ENCODE measurements around the gene HOXB7. TPM values are rescaled to one million over a fixed set of nuclear protein-coding genes. Genes with fewer than 3 reads are reported as not detected.
A peak's percentile ranks its signal among the peaks of the same experiment; 100 is the strongest.

Gene HOXB7
- total RNA-seq, 1 donor from 2014 or later: 0.64 TPM

GRCh38 chr17:48626245-48627117 is 15.7 kb upstream of the HOXB7 start, which contains the start of gene HOXB9:
TSS of gene HOXB9 (minus strand) at chr17:48626358. CDS start at chr17:48626269, 89 bp downstream.
- H3K27ac Mint-ChIP-seq (ENCODE audit: unreplicated experiment): no peak within 1 kb of the TSS
- H3K27me3 Mint-ChIP-seq (ENCODE audit: unreplicated experiment): peaks cover 33% of the 10 kb centered on the region
- peak within 1 kb of the TSS; percentile 35 for H3K4me3 Mint-ChIP-seq (ENCODE audit: unreplicated experiment)
- no peaks in the 10 kb centered on the region for H3K36me3 Mint-ChIP-seq (ENCODE audit: unreplicated experiment)
- no peak for TF ChIP-seq CTCF (IDR thresholded peaks at IDR 0.05; ENCODE audit: partially characterized antibody, unreplicated experiment)
- H3K4me1 Mint-ChIP-seq (ENCODE audit: low read depth, unreplicated experiment): no peaks in the 10 kb centered on the region
- DNase-seq: no peak
- peaks cover 6% of the 10 kb centered on the region for H3K9me3 Mint-ChIP-seq (ENCODE audit: unreplicated experiment)

GRCh38 chr17:48625495-48626244 is 14.9 kb upstream of the HOXB7 start:
- peaks cover 6% of the 10 kb centered on the region for H3K9me3 Mint-ChIP-seq (ENCODE audit: unreplicated experiment)
- DNase-seq: no peak
- H3K27ac Mint-ChIP-seq (ENCODE audit: unreplicated experiment): no peak overlapping the region
- H3K27me3 Mint-ChIP-seq (ENCODE audit: unreplicated experiment): peaks cover 37% of the 10 kb centered on the region
- no peaks in the 10 kb centered on the region for H3K36me3 Mint-ChIP-seq (ENCODE audit: unreplicated experiment)
- TF ChIP-seq CTCF (IDR thresholded peaks at IDR 0.05; ENCODE audit: partially characterized antibody, unreplicated experiment): no peak
- peak overlapping the region; percentile 35 for H3K4me3 Mint-ChIP-seq (ENCODE audit: unreplicated experiment)
- no peaks in the 10 kb centered on the region for H3K4me1 Mint-ChIP-seq (ENCODE audit: low read depth, unreplicated experiment)

- peaks cover 35% of the 10 kb centered on the region for H3K27me3 Mint-ChIP-seq (ENCODE audit: unreplicated experiment)
- no peak overlapping the region for H3K4me3 Mint-ChIP-seq (ENCODE audit: unreplicated experiment)
- H3K9me3 Mint-ChIP-seq (ENCODE audit: unreplicated experiment): peaks cover 6% of the 10 kb centered on the region
- no peaks in the 10 kb centered on the region for H3K36me3 Mint-ChIP-seq (ENCODE audit: unreplicated experiment)
- H3K4me1 Mint-ChIP-seq (ENCODE audit: low read depth, unreplicated experiment): no peaks in the 10 kb centered on the region
- peak; percentile 45 for DNase-seq
- TF ChIP-seq CTCF (IDR thresholded peaks at IDR 0.05; ENCODE audit: partially characterized antibody, unreplicated experiment): no peak
- H3K27ac Mint-ChIP-seq (ENCODE audit: unreplicated experiment): no peak overlapping the region
Measured at GRCh38 chr17:48624544-48625494, 14.0 kb upstream of the HOXB7 start.

- H3K36me3 Mint-ChIP-seq (ENCODE audit: unreplicated experiment): no peaks in the 10 kb centered on the region
- H3K4me3 Mint-ChIP-seq (ENCODE audit: unreplicated experiment): no peak overlapping the region
- no peak for TF ChIP-seq CTCF (IDR thresholded peaks at IDR 0.05; ENCODE audit: partially characterized antibody, unreplicated experiment)
- H3K9me3 Mint-ChIP-seq (ENCODE audit: unreplicated experiment): peaks cover 6% of the 10 kb centered on the region
- DNase-seq: no peak
- no peak overlapping the region for H3K27ac Mint-ChIP-seq (ENCODE audit: unreplicated experiment)
- H3K27me3 Mint-ChIP-seq (ENCODE audit: unreplicated experiment): peaks cover 35% of the 10 kb centered on the region
- peaks cover 2% of the 10 kb centered on the region for H3K4me1 Mint-ChIP-seq (ENCODE audit: low read depth, unreplicated experiment)
Measured at GRCh38 chr17:48624118-48624517, 13.3 kb upstream of the HOXB7 start.
